ENCODE results near the gene ERH. TPM values are rescaled to one million over a fixed set of nuclear protein-coding genes. Genes with fewer than 3 reads are reported as not detected.

Gene ERH
- total and polyA plus RNA-seq, 7 donors = 65.6 to 168 (median 106) TPM

DNA sequence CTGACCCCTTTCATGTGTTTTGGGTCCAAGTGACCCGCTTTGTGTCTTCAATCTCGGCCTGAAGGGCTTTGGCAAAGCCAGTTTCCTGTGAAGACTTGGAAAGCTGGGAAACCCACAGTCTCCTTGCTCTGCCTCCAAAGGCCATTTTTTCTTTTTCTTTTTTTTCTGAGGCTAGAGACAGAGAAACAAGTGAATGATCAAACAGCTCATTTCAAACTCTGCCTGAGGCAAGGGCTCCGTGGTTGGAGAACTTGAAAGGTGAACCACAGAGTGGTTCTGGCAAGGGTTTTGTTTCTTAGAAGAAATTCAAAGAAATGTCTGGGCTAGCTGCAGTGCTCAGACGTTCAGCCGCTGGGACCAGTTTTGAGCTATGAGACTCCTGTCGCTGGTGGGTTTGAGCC is 62.7 kb downstream of the ERH start:
- no peaks in the 10 kb centered on the region for H3K9me3 ChIP-seq
- no peak for DNase-seq
- WGBS, 2 donors = 60 to 74% methylated on average over 6 of the region's 6 CpGs
- H3K4me3 ChIP-seq = no peak overlapping the region
- intact Hi-C loops (cut with DNase I) = no loop called here
- no peaks in the 10 kb centered on the region for H3K36me3 ChIP-seq
- H3K4me1 ChIP-seq = no peaks in the 10 kb centered on the region
- no peak overlapping the region for H3K27ac ChIP-seq
- H3K27me3 ChIP-seq = no peaks in the 10 kb centered on the region
- TF ChIP-seq EP300 (IDR thresholded peaks at IDR 0.05) (no peak), POLR2AphosphoS5 (IDR thresholded peaks at IDR 0.05) (no peak), POLR2A (IDR thresholded peaks at IDR 0.05) (no peak)

DNA sequence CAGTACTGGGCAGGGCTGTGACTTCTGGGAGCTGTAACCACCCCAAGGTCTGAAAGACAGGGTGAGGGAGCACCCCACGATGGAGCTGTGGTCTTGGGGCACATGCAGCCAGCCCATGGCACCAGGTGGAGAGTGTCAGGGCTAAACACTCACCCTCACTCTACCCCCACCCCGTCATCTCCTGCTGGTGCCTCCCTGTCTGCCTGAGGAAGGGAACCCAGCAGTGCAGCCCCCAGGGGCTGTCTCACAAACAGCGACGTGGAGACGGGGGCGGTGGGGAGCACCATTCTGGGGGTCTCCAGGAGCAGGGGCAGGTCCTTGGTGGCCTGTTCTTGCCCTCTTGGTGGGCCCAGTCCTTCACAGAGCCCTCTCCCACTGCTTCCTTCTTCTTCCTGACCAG is 63.5 kb downstream of the ERH start:
- intact Hi-C loops (cut with DNase I) = no loop called here
- no peaks in the 10 kb centered on the region for H3K27me3 ChIP-seq
- no peak for DNase-seq
- 85 to 94% methylated on average over 6 of the region's 6 CpGs for WGBS, 2 donors
- H3K27ac ChIP-seq = no peak overlapping the region
- no peak for TF ChIP-seq EP300 (IDR thresholded peaks at IDR 0.05)
- TF ChIP-seq POLR2AphosphoS5 (IDR thresholded peaks at IDR 0.05) = no peak
- TF ChIP-seq POLR2A (IDR thresholded peaks at IDR 0.05) = no peak
- TF ChIP-seq, protein P1, sequence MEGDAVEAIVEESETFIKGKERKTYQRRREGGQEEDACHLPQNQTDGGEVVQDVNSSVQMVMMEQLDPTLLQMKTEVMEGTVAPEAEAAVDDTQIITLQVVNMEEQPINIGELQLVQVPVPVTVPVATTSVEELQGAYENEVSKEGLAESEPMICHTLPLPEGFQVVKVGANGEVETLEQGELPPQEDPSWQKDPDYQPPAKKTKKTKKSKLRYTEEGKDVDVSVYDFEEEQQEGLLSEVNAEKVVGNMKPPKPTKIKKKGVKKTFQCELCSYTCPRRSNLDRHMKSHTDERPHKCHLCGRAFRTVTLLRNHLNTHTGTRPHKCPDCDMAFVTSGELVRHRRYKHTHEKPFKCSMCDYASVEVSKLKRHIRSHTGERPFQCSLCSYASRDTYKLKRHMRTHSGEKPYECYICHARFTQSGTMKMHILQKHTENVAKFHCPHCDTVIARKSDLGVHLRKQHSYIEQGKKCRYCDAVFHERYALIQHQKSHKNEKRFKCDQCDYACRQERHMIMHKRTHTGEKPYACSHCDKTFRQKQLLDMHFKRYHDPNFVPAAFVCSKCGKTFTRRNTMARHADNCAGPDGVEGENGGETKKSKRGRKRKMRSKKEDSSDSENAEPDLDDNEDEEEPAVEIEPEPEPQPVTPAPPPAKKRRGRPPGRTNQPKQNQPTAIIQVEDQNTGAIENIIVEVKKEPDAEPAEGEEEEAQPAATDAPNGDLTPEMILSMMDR (IDR thresholded peaks at IDR 0.05) = no peak
- no peaks in the 10 kb centered on the region for H3K9me3 ChIP-seq
- H3K4me1 ChIP-seq = no peaks in the 10 kb centered on the region
- H3K36me3 ChIP-seq = no peaks in the 10 kb centered on the region
- no peak overlapping the region for H3K4me3 ChIP-seq

DNA sequence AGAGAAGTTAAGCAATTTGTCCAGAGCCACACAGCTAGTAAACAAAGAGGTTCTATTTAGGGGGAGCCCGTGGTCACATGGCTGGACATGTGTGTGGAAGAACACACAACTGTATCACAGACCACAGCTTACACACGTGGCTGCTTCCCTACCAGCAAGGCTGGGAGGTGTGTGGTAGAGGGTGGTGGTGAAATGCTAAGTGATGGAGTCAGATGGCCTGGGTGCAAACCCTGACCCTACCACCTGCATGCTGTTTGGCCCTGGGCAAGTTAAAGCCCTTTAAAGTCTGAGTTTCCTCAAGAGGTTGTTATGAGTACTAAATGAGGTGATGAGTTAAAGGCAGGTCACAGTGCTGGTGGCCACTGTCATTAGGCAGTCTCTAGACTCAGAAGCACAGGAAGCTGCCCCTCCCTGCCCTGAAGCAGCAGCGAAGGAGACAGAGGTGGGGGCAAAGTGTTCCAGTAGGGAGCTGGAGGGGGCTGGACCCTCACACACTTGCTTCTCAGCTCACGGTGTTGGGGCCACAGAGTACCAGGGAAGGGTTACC is 64.2 kb downstream of the ERH start:
- Histone ChIP-seq H3K9me3 (no peaks in the 10 kb centered on the region), H3K36me3 (no peaks in the 10 kb centered on the region), H3K27ac (no peak overlapping the region), H3K4me3 (no peak overlapping the region), H3K27me3 (no peaks in the 10 kb centered on the region), H3K4me1 (no peaks in the 10 kb centered on the region)
- no peak for TF ChIP-seq POLR2AphosphoS5 (IDR thresholded peaks at IDR 0.05)
- no peak for TF ChIP-seq EP300 (IDR thresholded peaks at IDR 0.05)
- TF ChIP-seq, protein P1 (IDR thresholded peaks at IDR 0.05) = no peak
- TF ChIP-seq POLR2A (IDR thresholded peaks at IDR 0.05) = no peak
- DNase-seq = no peak
- WGBS, 2 donors = 65 to 68% methylated on average over 4 of the region's 4 CpGs
- intact Hi-C loops (cut with DNase I) = no loop called here

DNA sequence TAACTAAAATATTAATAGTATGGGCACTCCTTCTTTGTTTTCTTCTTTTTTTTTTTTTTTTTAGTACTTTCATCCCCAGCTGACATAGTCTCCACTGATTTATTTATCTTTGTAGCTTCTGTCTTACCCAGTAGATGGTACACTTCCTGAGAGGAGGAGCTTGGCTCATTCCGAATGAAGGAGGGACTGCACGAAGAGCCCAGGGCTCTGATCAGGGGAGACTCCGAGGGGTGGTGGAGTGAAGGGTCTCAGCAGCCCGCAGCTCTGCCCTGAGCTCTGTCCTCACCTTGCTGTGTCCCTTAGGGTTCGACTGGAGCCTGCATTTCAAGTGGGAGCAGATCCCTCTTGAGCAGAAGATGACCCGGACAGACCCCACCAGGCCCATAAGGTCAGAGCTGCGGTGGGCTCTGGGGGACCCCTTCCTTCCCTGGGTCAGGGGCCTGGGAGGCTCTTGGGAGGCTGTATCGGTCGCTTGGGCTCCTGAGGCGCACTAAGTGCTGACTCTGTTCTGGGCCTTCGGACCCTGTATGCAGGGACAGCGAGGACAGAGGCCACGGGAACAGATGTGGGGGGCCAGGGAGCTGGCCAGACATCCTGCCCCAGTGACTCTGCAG is 65.2 kb downstream of the ERH start:
- no peak overlapping the region for H3K4me3 ChIP-seq
- no peaks in the 10 kb centered on the region for H3K27me3 ChIP-seq
- no peaks in the 10 kb centered on the region for H3K4me1 ChIP-seq
- no peaks in the 10 kb centered on the region for H3K36me3 ChIP-seq
- TF ChIP-seq POLR2AphosphoS5 (IDR thresholded peaks at IDR 0.05) (no peak), POLR2A (IDR thresholded peaks at IDR 0.05) (no peak), EP300 (IDR thresholded peaks at IDR 0.05) (no peak)
- TF ChIP-seq, protein P1 (IDR thresholded peaks at IDR 0.05) = no peak
- intact Hi-C loops (cut with DNase I) = no loop called here
- DNase-seq = no peak
- WGBS, 2 donors = 81 to 84% methylated on average over 13 of the region's 13 CpGs
- no peaks in the 10 kb centered on the region for H3K9me3 ChIP-seq
- no peak overlapping the region for H3K27ac ChIP-seq

DNA sequence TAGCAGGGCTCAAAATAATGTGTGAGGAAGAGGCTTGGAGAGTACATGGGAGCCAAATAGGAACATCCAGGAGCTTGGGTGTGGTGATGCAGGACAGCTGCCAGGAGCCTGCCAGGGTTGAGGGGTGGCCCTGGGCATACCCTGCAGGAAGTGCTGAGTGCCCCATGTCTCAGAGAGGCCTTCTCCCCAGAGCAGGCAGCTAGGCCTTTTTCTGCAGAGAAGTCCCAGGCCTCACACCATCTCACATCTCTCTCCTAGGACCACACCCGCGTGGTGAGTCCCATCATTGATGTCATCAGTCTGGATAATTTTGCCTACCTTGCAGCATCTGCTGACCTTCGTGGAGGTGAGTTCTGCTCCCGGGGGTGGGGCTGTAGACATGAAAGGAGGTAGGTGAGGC is 66.9 kb downstream of the ERH start:
- Histone ChIP-seq H3K27me3 (no peaks in the 10 kb centered on the region), H3K9me3 (no peaks in the 10 kb centered on the region), H3K4me1 (no peaks in the 10 kb centered on the region), H3K27ac (no peak overlapping the region), H3K36me3 (no peaks in the 10 kb centered on the region), H3K4me3 (no peak overlapping the region)
- 83 to 91% methylated on average over 4 of the region's 4 CpGs for WGBS, 2 donors
- intact Hi-C loops (cut with DNase I) = no loop called here
- DNase-seq = peak; percentile 11
- TF ChIP-seq, protein P1 (IDR thresholded peaks at IDR 0.05) = no peak
- TF ChIP-seq POLR2A (IDR thresholded peaks at IDR 0.05) (no peak), POLR2AphosphoS5 (IDR thresholded peaks at IDR 0.05) (no peak), EP300 (IDR thresholded peaks at IDR 0.05) (no peak)

Other genes starting within 250 kb of the ERH start
- gene DCAF5, start 245.2 kb downstream of the ERH start, total RNA-seq = 10 to 100 TPM; 36.4 to 56.8 (median 40.5) TPM
- gene DCAF5, start 245.2 kb downstream of the ERH start, polyA plus RNA-seq = 10 to 100 TPM; 13.2 to 23.6 (median 15.7) TPM
- 10 to 100 TPM; 14.7 to 18.0 (median 16.8) TPM for gene EXD2, start 206.8 kb downstream of the ERH start, total RNA-seq
- gene EXD2, start 206.8 kb downstream of the ERH start, polyA plus RNA-seq = 10 to 100 TPM in 1 of 3 donors, 1 to 10 TPM in 2; 1.8 to 13.5 (median 1.8) TPM
- gene GALNT16, start 138.1 kb downstream of the ERH start, total RNA-seq = 10 to 100 TPM in 2 of 4 donors, 1 to 10 TPM in 2; 4.3 to 20.5 (median 9.4) TPM
- gene GALNT16, start 138.1 kb downstream of the ERH start, polyA plus RNA-seq = 1 to 10 TPM in 2 of 3 donors, not detected in 1; 2.4 to 3.0 TPM
- gene SLC39A9, start 393 bp upstream of the ERH start, total RNA-seq = 10 to 100 TPM; 39.0 to 47.4 (median 42.0) TPM
- 10 to 100 TPM; 11.4 to 32.5 (median 17.6) TPM for gene SLC39A9, start 393 bp upstream of the ERH start, polyA plus RNA-seq
- gene PLEKHD1, start 86.4 kb upstream of the ERH start, total RNA-seq = under 1 TPM in 3 of 4 donors, not detected in 1; under 0.01 to 0.55 (median 0.16) TPM
- gene PLEKHD1, start 86.4 kb upstream of the ERH start, polyA plus RNA-seq = under 1 TPM in 2 of 3 donors, not detected in 1; under 0.01 to 0.06 TPM
- not detected for gene CCDC177, start 176.6 kb upstream of the ERH start, total RNA-seq
- not detected for gene CCDC177, start 176.6 kb upstream of the ERH start, polyA plus RNA-seq
- 10 to 100 TPM; 13.5 to 62.0 (median 18.6) TPM for gene SUSD6, start 213.3 kb upstream of the ERH start, total RNA-seq
- gene SUSD6, start 213.3 kb upstream of the ERH start, polyA plus RNA-seq = 10 to 100 TPM in 2 of 3 donors, 1 to 10 TPM in 1; 5.4 to 36.7 (median 10.4) TPM